Naive thymus-derived CD8-positive, alpha-beta T cell (primary cell): ENCODE results near the gene ADK. TPM values are rescaled to one million over a fixed set of nuclear protein-coding genes. Genes with fewer than 3 reads are reported as not detected.

Experiments
- ATAC-seq, 2 donors: fragments of 150-1000 bp; cut with Tn5 transposase in 1 of 2; sonication (Bioruptor Pico), chemical (Tn5 transposase) in 1 of 2; 1 replicate in 1 of 2; 2 replicates in 1 of 2; pipeline ENCODE4 v1.10.0; 2021; ENCODE audit warnings: mild to moderate bottlenecking in 2 of 2, moderate library complexity in 2 of 2
- POLR2A ChIA-PET: fragments of 350-600 bp; sonication (Branson Sonifier 250); formaldehyde crosslinking; loops from one replicate; lab custom pipeline; 2021; ENCODE audit warnings: antibody characterized with exemption; lab: Charles Lee
- DNase-seq, 10 donors: peaks; one replicate each; pipeline versions ENCODE4 v3.0.0 to v3.0.0-alpha.2; 2020 to 2022
- H3K27ac Mint-ChIP-seq, 10 donors: one replicate each; pipeline ENCODE4 v1.8.0; 2020 to 2022; ENCODE audit warnings: mild to moderate bottlenecking in 10 of 10, mixed read lengths in 10 of 10, moderate library complexity in 4 of 10, inconsistent platforms in 1 of 10
- H3K27me3 Mint-ChIP-seq, 5 donors: one replicate each; pipeline ENCODE4 v1.8.0; 2021 to 2022; ENCODE audit warnings: mixed read lengths in 5 of 5
- H3K36me3 Mint-ChIP-seq, 3 donors: one replicate each; pipeline ENCODE4 v1.8.0; 2020 to 2022; ENCODE audit warnings: mixed read lengths in 3 of 3, mild to moderate bottlenecking in 2 of 3, inconsistent platforms in 1 of 3
- H3K4me1 Mint-ChIP-seq, 4 donors: one replicate each; pipeline ENCODE4 v1.8.0; 2021 to 2022; ENCODE audit warnings: mixed read lengths in 4 of 4
- H3K4me3 Mint-ChIP-seq, 10 donors: one replicate each; pipeline ENCODE4 v1.8.0; 2020 to 2022; ENCODE audit warnings: mild to moderate bottlenecking in 10 of 10, mixed read lengths in 10 of 10, moderate library complexity in 6 of 10, inconsistent platforms in 1 of 10
- H3K9me3 Mint-ChIP-seq, 9 donors: one replicate each; pipeline ENCODE4 v1.8.0; 2020 to 2022; ENCODE audit warnings: mixed read lengths in 9 of 9, mild to moderate bottlenecking in 3 of 9, inconsistent platforms in 1 of 9, moderate library complexity in 1 of 9
- polyA plus RNA-seq, 3 donors: library from polyadenylated mRNA; unstranded; fragments of 300-500 nt; fragmentation: Illumina TruSeq; gene quantifications; one replicate each; pipeline ENCODE4 v1.2.3, GENCODE V29; 2021
- total RNA-seq, 8 experiments: library from RNA in 2 of 8; stranded (reverse) in 2 of 8; gene quantifications; one replicate each; pipeline ENCODE4 v1.2.3 and lab custom pipeline; 2021 to 2026

ADK gene
- total and polyA plus RNA-seq, 5 experiments from 2014 or later = 29.6 to 52.4 (median 48.7) TPM

DNA sequence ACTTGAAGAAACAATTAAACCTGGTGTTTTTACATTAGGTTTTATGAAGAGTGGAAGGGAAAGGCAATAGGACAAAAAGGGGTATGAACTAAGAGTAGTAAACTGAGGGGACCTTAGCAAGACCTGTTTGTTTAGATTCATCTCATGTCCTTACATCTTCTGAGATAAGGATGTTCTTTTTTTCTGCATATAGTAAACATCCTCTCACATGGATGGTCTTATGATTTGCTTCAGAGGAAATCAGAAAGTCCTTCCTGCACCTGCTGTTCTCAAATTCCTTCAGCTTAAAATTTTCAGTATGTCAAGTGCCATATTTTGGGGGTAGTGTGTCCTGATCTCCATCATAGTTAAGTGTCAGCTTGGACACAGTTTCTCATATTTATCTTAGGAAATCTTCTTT is 232.6 kb downstream of the ADK start:
- H3K36me3 Mint-ChIP-seq = peaks cover 0 to 5% (median 5%) of the 10 kb centered on the region in 3 donors
- POLR2A ChIA-PET = no interaction called here
- peaks cover 15 to 61% (median 37%) of the 10 kb centered on the region in 4 donors for H3K4me1 Mint-ChIP-seq
- no peaks in the 10 kb centered on the region for H3K27me3 Mint-ChIP-seq
- H3K4me3 Mint-ChIP-seq = peak overlapping the region in 4 of 10 donors; percentile 5 to 60 (median 14)
- peak overlapping the region in 8 of 10 donors; percentile 33 to 92 (median 82) for H3K27ac Mint-ChIP-seq
- no peaks in the 10 kb centered on the region for H3K9me3 Mint-ChIP-seq
- no peak for ATAC-seq
- peak in 1 of 10 donors; percentile 32 for DNase-seq

DNA sequence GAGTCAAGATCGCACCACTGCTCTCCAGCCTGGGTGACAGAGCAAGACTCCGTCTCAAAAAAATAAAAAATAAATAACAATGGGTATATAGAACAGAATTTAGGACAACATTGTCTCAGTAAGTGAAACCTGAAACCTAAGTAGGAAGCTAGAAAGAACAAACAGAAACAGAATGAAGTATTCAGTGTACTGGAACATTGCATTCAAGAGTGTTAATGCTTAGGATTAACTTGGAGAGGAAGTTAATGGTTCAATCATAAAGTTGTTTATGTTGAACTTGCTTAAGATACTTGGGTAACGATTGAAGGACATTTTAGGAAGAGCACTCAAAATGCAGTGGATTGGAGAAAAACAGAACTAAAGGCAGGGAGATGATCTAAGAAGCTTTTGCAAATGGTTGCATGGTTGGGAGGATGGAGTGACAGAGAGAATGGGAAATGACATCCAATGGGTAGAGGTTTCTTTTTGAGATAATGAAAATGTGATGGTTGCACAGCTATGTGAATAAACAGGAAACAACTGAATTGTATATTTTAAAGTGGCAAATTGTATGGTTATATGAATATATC is 233.7 kb downstream of the ADK start:
- POLR2A ChIA-PET = interaction anchor here (0.6 to 0.7 kb wide), 2 partner anchors 276 to 601 kb away, joined by 3 read pairs; no protein-coding TSS in a partner anchor
- ATAC-seq (no peak), DNase-seq (no peak)
- Mint-ChIP-seq H3K9me3 (no peaks in the 10 kb centered on the region), H3K27ac (peak overlapping the region in 5 of 10 donors; percentile 1 to 72 (median 9)), H3K4me1 (peaks cover 18 to 56% (median 39%) of the 10 kb centered on the region in 4 donors), H3K27me3 (no peaks in the 10 kb centered on the region), H3K36me3 (peaks cover 0 to 9% (median 5%) of the 10 kb centered on the region in 3 donors), H3K4me3 (no peak overlapping the region)

DNA sequence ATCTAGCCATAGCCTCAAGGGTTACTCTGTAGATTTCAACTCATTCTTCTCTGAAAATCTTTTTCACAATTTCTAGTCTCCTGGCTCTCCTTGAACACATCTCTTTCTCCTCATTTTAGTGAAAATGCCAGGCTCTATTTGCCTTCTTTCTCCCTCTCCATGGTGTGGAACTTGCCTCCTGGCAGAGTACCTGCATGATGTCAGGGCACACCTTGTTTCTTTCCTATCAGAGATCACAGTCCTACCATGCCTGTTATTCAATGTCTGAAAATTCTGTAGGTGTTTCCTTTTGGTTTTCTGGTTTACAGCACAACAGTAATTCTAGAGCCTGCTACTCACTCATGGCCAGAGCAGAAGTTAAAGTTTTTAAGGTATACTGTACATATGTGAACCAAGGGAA is 237.8 kb downstream of the ADK start:
- Mint-ChIP-seq H3K4me3 (no peak overlapping the region), H3K4me1 (peaks cover 15 to 36% (median 19%) of the 10 kb centered on the region in 4 donors), H3K27ac (peak overlapping the region in 3 of 10 donors; percentile 31 to 92 (median 79)), H3K9me3 (no peaks in the 10 kb centered on the region), H3K27me3 (no peaks in the 10 kb centered on the region), H3K36me3 (peaks cover 5 to 13% (median 13%) of the 10 kb centered on the region in 3 donors)
- POLR2A ChIA-PET = no interaction called here
- ATAC-seq = no peak
- no peak for DNase-seq

DNA sequence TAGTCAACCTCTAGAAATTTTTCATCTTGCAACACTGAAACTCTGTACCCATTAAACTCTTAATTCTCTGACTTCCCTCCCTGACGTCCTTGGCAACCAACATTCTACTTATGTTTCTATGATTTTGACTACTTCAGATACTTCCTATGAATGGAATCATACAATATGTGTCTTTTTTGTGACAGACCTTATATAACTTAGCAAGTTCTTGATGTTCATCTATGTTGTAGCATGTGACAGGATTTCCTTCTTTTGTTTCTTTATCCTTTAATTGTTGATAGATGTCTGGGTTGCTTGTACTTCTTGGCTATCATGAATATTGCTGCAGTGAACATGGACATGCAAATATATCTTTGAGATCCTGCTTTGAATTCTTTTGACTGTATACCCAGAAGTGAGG is 240.8 kb downstream of the ADK start:
- H3K27me3 Mint-ChIP-seq = no peaks in the 10 kb centered on the region
- peaks cover 5 to 13% (median 9%) of the 10 kb centered on the region in 4 donors for H3K4me1 Mint-ChIP-seq
- H3K4me3 Mint-ChIP-seq = peak overlapping the region in 1 of 10 donors; percentile 0
- ATAC-seq (peak in 1 of 2 donors; percentile 78), DNase-seq (peak in 2 of 10 donors; percentile 9 to 14)
- peaks cover 10 to 33% (median 33%) of the 10 kb centered on the region in 3 donors for H3K36me3 Mint-ChIP-seq
- peak overlapping the region in 1 of 10 donors; percentile 10 for H3K27ac Mint-ChIP-seq
- H3K9me3 Mint-ChIP-seq = no peaks in the 10 kb centered on the region
- POLR2A ChIA-PET = no interaction called here

DNA sequence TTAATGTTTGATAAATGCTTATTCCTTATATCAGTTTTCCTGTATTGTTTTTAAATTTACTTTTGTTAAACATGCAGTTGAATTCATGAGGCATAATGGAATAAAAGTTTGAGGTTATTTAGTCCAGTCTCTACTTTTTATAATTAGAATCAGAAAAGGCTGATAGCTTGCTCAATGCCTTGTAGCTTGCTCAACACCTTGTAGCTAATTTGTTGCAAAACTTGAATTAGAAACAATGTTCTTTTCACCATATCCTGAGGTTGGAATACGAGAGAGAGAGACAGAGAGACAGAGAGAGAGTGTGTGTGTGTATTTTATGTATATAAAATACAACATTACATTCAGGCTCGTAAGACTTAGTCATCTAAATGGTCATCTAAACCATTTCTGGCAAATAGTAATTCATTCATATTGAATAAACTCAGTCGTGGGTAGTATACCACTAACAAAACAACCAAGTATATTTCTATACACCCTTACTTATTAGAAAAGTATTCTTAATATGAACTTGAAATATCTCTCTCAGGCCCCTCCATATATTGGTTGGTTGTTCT is 243.5 kb downstream of the ADK start:
- Mint-ChIP-seq H3K27ac (no peak overlapping the region), H3K4me1 (peaks cover 5 to 7% (median 6%) of the 10 kb centered on the region in 4 donors), H3K36me3 (peaks cover 10 to 34% (median 30%) of the 10 kb centered on the region in 3 donors), H3K27me3 (no peaks in the 10 kb centered on the region), H3K4me3 (no peak overlapping the region), H3K9me3 (no peaks in the 10 kb centered on the region)
- DNase-seq (no peak), ATAC-seq (no peak)
- POLR2A ChIA-PET = no interaction called here

DNA sequence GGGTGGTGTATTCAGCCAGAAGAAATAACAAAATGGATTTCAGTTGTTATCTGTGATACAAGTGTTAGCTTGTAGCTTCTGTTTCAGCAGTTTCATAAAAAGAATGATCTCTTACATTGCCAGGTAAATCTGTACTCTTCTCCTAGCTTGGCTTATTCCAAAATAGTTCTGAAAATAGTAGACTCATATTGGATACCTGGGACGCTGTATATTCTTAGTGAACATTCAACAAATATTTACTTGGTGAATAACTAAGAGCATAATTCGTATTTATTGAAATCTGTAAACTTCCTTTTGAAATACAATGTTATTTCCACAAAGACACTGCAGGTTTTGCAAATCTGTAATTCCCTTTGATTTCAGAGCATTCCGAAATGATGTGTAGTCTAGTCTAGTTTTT is 249.2 kb downstream of the ADK start:
- POLR2A ChIA-PET = no interaction called here
- H3K36me3 Mint-ChIP-seq = peaks cover 11 to 55% (median 52%) of the 10 kb centered on the region in 3 donors

DNA sequence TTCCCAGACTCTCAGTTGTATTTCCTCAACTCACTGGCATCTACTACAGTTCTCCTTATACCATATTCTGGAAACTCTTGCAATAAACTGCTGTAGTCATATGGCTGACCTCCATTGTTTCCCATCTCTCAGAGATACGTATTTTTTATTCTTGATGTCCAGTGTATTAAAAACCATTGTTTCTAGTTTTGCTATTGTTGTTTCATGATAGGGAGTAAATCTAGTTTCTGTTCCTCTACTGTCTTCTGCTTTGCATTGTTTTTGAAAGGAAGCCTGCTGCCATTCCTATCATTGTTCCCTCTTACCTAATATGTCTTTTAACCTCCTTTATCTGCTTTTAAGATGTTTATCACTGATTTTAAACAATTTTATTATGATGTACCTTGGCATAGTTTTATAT is 255.0 kb downstream of the ADK start:
- POLR2A ChIA-PET = no interaction called here
- H3K27me3 Mint-ChIP-seq = no peaks in the 10 kb centered on the region
- peaks cover 0 to 15% (median 2%) of the 10 kb centered on the region in 9 donors for H3K9me3 Mint-ChIP-seq
- peaks cover 0 to 11% (median 4%) of the 10 kb centered on the region in 4 donors for H3K4me1 Mint-ChIP-seq
- DNase-seq (no peak), ATAC-seq (no peak)
- H3K27ac Mint-ChIP-seq = no peak overlapping the region
- H3K36me3 Mint-ChIP-seq = peaks cover 18 to 55% (median 43%) of the 10 kb centered on the region in 3 donors
- H3K4me3 Mint-ChIP-seq = no peak overlapping the region

More for the DNA sequence above, 249.2 kb downstream of the ADK start:
- no peak for DNase-seq
- no peak overlapping the region for H3K4me3 Mint-ChIP-seq
- H3K9me3 Mint-ChIP-seq = peaks cover 0 to 15% (median 2%) of the 10 kb centered on the region in 9 donors
- H3K27ac Mint-ChIP-seq = no peak overlapping the region
- H3K4me1 Mint-ChIP-seq = peaks cover 0 to 4% (median 0%) of the 10 kb centered on the region in 4 donors
- no peak for ATAC-seq
- no peaks in the 10 kb centered on the region for H3K27me3 Mint-ChIP-seq

DNA sequence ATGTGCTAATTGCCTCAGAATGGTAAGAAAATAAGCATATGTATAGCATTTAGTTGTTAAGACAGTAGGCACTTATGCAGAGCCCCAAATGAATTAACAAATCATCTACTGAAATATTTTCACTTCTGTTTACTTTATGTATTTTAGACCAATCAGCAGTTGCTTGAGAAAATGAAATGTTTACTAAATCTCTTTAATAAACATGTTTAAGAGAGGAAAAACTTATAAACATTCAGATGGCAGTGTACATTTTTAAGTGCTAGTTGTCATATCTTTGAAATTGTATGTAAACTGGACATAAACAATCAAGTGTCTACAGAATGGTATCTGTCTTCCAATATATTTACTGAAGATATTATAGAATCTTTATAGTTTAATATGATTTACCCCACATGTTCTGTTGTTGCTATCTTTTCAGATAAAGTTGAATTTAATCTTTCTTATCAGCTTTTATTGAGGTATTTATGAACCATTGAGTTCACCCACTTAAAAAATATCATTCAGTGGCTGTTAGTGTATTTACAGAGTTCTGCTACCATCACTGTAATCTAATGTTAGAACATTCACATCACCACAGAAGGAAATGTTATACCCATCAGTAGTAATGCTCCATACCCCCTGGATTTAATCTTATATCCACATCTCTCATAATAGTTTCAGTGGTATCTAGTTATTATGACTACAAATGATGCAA is 264.3 kb downstream of the ADK start:
- peaks cover 0 to 4% (median 0%) of the 10 kb centered on the region in 9 donors for H3K9me3 Mint-ChIP-seq
- peak overlapping the region in 1 of 10 donors; percentile 37 for H3K27ac Mint-ChIP-seq
- POLR2A ChIA-PET = interaction anchor here (0.6 kb wide), 1 partner anchor 12 kb away, joined by 3 read pairs; no protein-coding TSS in a partner anchor
- no peak for DNase-seq
- peaks cover 9 to 26% (median 25%) of the 10 kb centered on the region in 3 donors for H3K36me3 Mint-ChIP-seq
- no peak overlapping the region for H3K4me3 Mint-ChIP-seq
- peaks cover 2 to 10% (median 9%) of the 10 kb centered on the region in 4 donors for H3K4me1 Mint-ChIP-seq
- H3K27me3 Mint-ChIP-seq = no peaks in the 10 kb centered on the region
- ATAC-seq = no peak

DNA sequence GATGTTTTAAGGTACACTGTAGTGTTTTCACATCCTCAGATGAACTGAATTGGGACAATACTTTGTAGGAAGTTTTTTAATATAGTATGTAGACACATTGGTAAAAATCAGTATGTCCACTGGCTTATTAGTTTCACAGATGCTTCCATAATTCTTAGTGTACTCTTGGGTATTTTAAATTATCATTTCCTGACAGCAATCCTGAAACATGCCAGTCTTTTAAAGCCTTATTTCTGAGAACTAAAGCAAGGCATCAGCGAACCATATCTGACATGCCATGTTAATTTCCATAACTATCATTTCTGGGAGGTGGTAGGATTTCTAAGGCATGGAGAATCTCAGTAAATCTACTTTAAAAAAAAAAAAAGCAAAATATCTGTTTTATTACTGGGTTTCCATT is 266.4 kb downstream of the ADK start:
- Mint-ChIP-seq H3K27ac (no peak overlapping the region), H3K4me1 (peaks cover 3 to 9% (median 8%) of the 10 kb centered on the region in 4 donors), H3K4me3 (no peak overlapping the region), H3K9me3 (no peaks in the 10 kb centered on the region), H3K36me3 (peaks cover 0 to 14% (median 13%) of the 10 kb centered on the region in 3 donors), H3K27me3 (no peaks in the 10 kb centered on the region)
- POLR2A ChIA-PET = no interaction called here
- DNase-seq (no peak), ATAC-seq (no peak)

DNA sequence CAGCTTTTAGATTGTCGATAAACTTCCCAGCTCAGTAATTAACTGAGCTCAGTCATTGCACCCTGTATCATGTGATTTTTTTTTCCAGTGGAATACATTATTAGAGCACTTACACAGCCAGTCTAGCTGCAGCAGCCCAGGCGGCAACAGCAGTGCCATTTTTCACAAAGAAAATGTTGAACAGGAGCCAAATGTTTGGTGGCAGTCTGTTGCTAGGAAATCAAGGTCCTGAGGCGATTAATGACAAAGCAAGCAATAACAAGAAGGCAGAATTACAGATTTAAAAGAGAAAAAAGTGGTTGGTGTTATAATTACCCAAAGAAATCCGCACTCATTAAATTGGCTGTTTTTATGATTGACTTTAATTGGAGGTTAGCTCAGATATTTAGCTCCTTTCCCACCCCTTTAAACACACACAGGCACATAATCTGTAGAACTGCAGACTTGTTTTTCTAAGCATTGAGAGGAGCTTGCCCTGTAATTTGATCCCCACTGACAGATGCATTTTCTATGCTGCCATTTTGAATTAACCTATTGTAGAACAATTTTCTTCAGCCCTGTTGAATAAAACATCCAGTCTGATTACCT is 267.4 kb downstream of the ADK start:
- Mint-ChIP-seq H3K27me3 (no peaks in the 10 kb centered on the region), H3K27ac (peak overlapping the region in 2 of 10 donors; percentile 9 to 21), H3K4me3 (no peak overlapping the region), H3K36me3 (peaks cover 0 to 8% (median 4%) of the 10 kb centered on the region in 3 donors), H3K9me3 (peaks cover 0 to 9% (median 0%) of the 10 kb centered on the region in 9 donors), H3K4me1 (peaks cover 3 to 9% (median 8%) of the 10 kb centered on the region in 4 donors)
- ATAC-seq (no peak), DNase-seq (no peak)
- POLR2A ChIA-PET = no interaction called here

DNA sequence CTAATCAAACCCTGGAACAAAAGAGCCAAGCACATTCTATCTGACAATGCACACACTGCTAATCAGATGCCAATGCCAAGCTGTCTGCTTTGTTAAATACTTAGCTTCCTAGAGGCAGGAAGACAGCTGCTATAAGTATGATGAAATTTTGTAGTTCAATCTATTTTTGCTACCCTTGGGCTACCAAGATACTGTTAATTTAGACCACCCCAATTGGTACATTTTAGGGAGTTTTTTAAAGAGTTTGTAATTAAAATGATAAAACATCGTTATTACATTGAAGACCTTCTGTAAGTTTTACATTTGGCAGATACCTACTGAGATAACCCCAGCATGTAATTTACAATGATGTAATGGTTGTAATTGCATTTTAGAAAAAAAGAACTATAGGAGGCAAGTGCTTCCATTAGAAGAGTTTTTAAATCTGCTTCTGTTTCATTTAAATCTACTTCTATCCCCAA is 268.5 kb downstream of the ADK start:
- Mint-ChIP-seq H3K36me3 (peaks cover under 1 to 9% (median 2%) of the 10 kb centered on the region in 3 donors), H3K4me1 (peaks cover 3 to 9% (median 8%) of the 10 kb centered on the region in 4 donors), H3K9me3 (peaks cover 0 to 9% (median 0%) of the 10 kb centered on the region in 9 donors), H3K27me3 (no peaks in the 10 kb centered on the region), H3K4me3 (no peak overlapping the region), H3K27ac (no peak overlapping the region)
- DNase-seq (no peak), ATAC-seq (no peak)
- POLR2A ChIA-PET = interaction anchor here (0.6 kb wide), 2 partner anchors 274 to 817 kb away, joined by 3 to 5 read pairs; no protein-coding TSS in a partner anchor

DNA sequence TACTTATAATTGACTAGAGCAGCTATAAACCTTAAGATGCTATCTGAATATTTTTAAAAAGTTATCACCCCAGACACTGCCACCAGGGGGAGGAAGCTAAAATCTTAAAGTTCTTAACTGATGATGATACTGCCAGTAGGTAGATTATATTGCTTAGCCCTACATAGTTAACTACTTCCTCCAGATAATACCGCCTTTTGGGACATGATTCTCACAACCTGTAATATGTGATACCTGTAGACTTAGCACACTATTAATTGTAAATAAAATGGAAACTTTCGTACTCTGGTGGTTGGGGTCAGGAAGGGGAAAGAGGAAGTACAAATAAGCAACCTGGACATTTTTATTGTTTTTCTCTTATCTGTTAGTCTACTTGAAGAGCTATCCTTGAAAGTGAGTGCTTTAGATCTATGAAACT is 268.9 kb downstream of the ADK start:
- POLR2A ChIA-PET = interaction anchor here (0.6 kb wide), 1 partner anchor 274 kb away, joined by 5 read pairs; no protein-coding TSS in a partner anchor
- H3K36me3 Mint-ChIP-seq = peaks cover 2 to 10% (median 5%) of the 10 kb centered on the region in 3 donors

More for the DNA sequence above, 268.9 kb downstream of the ADK start:
- no peaks in the 10 kb centered on the region for H3K27me3 Mint-ChIP-seq
- peak overlapping the region in 1 of 10 donors; percentile 42 for H3K27ac Mint-ChIP-seq
- H3K4me3 Mint-ChIP-seq = no peak overlapping the region
- ATAC-seq (peak; percentile 49 to 67), DNase-seq (peak in 6 of 10 donors; percentile 19 to 51 (median 36))
- peaks cover 3 to 9% (median 8%) of the 10 kb centered on the region in 4 donors for H3K4me1 Mint-ChIP-seq
- peaks cover 0 to 9% (median 0%) of the 10 kb centered on the region in 9 donors for H3K9me3 Mint-ChIP-seq
